ENCODE results near the gene ALPG.

DNA sequence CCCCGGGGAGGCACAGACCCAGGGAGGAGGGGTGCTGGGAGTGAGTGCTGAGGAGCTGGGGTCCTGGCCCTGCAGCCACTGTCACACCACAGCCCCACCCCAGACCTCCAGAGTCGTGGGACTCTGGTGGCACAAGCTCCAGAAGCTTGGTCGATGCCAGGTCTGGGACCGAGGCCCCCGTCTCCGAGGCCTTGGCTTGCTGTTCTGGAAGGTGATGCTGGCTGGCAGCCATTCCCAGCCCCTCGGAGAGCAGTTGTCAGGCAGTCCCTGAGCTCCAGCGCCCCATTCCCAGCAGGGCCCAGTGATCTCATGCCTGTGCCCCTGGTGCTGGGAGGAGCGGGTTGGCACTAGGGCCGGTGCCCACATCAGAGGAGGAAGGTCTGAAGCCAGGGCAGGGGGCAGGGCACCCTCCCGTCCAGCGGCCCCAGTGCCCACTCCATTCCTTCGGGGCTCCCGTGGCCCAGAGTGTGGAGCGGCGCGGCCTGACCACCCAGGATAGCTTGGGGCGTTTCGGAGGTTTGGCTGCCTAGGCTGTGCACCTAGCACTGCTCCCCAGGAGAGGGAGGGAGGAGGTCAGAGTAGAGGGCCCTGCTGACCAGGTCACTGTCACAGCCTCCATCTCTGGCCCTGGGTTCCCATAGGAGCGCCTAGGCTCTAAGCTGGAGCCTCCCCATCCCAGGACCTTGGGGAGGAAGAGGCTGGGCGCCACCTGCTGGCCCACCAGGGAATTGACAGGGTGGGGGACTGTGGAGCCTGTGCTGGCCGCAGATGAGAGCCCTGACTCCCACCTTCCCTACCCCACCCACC is 32.5 kb downstream of the ALPG start:
- TF ChIP-seq, protein P1, sequence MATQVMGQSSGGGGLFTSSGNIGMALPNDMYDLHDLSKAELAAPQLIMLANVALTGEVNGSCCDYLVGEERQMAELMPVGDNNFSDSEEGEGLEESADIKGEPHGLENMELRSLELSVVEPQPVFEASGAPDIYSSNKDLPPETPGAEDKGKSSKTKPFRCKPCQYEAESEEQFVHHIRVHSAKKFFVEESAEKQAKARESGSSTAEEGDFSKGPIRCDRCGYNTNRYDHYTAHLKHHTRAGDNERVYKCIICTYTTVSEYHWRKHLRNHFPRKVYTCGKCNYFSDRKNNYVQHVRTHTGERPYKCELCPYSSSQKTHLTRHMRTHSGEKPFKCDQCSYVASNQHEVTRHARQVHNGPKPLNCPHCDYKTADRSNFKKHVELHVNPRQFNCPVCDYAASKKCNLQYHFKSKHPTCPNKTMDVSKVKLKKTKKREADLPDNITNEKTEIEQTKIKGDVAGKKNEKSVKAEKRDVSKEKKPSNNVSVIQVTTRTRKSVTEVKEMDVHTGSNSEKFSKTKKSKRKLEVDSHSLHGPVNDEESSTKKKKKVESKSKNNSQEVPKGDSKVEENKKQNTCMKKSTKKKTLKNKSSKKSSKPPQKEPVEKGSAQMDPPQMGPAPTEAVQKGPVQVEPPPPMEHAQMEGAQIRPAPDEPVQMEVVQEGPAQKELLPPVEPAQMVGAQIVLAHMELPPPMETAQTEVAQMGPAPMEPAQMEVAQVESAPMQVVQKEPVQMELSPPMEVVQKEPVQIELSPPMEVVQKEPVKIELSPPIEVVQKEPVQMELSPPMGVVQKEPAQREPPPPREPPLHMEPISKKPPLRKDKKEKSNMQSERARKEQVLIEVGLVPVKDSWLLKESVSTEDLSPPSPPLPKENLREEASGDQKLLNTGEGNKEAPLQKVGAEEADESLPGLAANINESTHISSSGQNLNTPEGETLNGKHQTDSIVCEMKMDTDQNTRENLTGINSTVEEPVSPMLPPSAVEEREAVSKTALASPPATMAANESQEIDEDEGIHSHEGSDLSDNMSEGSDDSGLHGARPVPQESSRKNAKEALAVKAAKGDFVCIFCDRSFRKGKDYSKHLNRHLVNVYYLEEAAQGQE (IDR thresholded peaks at IDR 0.05; ENCODE audit: insufficient read depth in 1 of 2, low read depth in 2 of 2, low read length in 1 of 2): no peak
- TF ChIP-seq TCF7L2 (IDR thresholded peaks at IDR 0.05; ENCODE audit: low read depth, low read length): no peak
